HCT116 (cell line): ENCODE results near the gene SARM1. TPM values are rescaled to one million over a fixed set of nuclear protein-coding genes. Genes with fewer than 3 reads are reported as not detected.

Source experiments
- ATAC-seq: fragments of 200-7000 bp; cut with Tn5 transposase; 2 replicates; pipeline ENCODE4 v1.9.1; 2020; ENCODE audit warnings: mild to moderate bottlenecking, moderate library complexity
- BruUV-seq: library from RNA; stranded (reverse); fragments of 400-500 nt; replicated peaks from 2 replicates; lab custom pipeline; 2021; lab: Mats Ljungman, UMichigan
- CTCF ChIA-PET: fragments of 300-600 bp; sonication (Branson Sonifier 250); formaldehyde crosslinking; loops from one replicate; lab custom pipeline; 2021; ENCODE audit warnings: antibody characterized with exemption; lab: Charles Lee
- POLR2A ChIA-PET: fragments of 300-600, 350-600 bp; sonication (Branson Sonifier 250); formaldehyde crosslinking; loops from one replicate; lab custom pipeline; 2021; ENCODE audit warnings: antibody characterized with exemption; lab: Charles Lee
- RAD21 ChIA-PET, 2 experiments: fragments of 300-600 bp; sonication (Branson Sonifier 250); formaldehyde crosslinking; loops; one replicate each; lab custom pipeline; 2023; ENCODE audit warnings: low total read pairs in 2 of 2; ENCODE audit not compliant: uncharacterized antibody in 2 of 2, unreplicated experiment in 2 of 2, low non-redundant PET in 1 of 2; lab: Charles Lee
- DNase-seq: peaks from one replicate; pipeline ENCODE4 v3.0.0-alpha.2; 2010; ENCODE audit warnings: low read depth, low spot score
- H2AFZ ChIP-seq: fragments of 200-600 bp; shearing (Covaris generic), sonication (generic); 2 replicates; pipeline ENCODE4 v1.6.1; 2017; ENCODE audit warnings: low read depth, mixed run types, mixed read lengths, antibody characterized with exemption, low read length; ENCODE audit not compliant: poor library complexity, severe bottlenecking
- H3K27ac ChIP-seq: 2 replicates; pipeline ENCODE4 v1.5.1; 2012; ENCODE audit warnings: low read depth, low read length
- H3K27me3 ChIP-seq: fragments of 200-600 bp; sonication (generic); 2 replicates; pipeline ENCODE4 v1.6.1; 2016; ENCODE audit warnings: mixed run types, low read length, mixed read lengths; ENCODE audit not compliant: insufficient read depth
- H3K36me3 ChIP-seq, 2 experiments: fragments of 200-500 bp in 1 of 2; fragments of 200-600 bp in 1 of 2; sonication (Bioruptor generic) in 1 of 2; sonication (generic) in 1 of 2; 2 replicates each; pipeline versions ENCODE4 v1.5.1 to v1.6.1; 2014 to 2016; ENCODE audit warnings: low read length in 2 of 2, inconsistent platforms in 1 of 2, mixed read lengths in 1 of 2, mixed run types in 1 of 2; ENCODE audit not compliant: insufficient read depth in 2 of 2, control insufficient read depth in 1 of 2
- H3K4me1 ChIP-seq, 2 experiments: fragments of 200-600 bp in 1 of 2; sonication (generic) in 1 of 2; 2 replicates each; pipeline versions ENCODE4 v1.5.1 to v1.6.1; 2012 to 2017; ENCODE audit warnings: low read length in 2 of 2, inconsistent platforms in 1 of 2, mild to moderate bottlenecking in 1 of 2, mixed read lengths in 1 of 2, mixed run types in 1 of 2, moderate library complexity in 1 of 2; ENCODE audit not compliant: insufficient read depth in 2 of 2, control insufficient read depth in 1 of 2
- H3K4me2 ChIP-seq: fragments of 200-600 bp; sonication (generic); 2 replicates; pipeline ENCODE4 v1.6.1; 2017; ENCODE audit warnings: mixed run types, low read length, mixed read lengths
- H3K4me3 ChIP-seq, 2 experiments: fragments of 200-600 bp in 1 of 2; sonication (generic) in 1 of 2; replicated peaks in 1 of 2; 2 replicates each; pipeline ENCODE4 v1.5.1; 2011 to 2016; ENCODE audit warnings: low read length in 2 of 2, control low read depth in 1 of 2, low read depth in 1 of 2, mild to moderate bottlenecking in 1 of 2, mixed read lengths in 1 of 2, mixed run types in 1 of 2
- H3K79me2 ChIP-seq: fragments of 200-600 bp; sonication (generic); 2 replicates; pipeline ENCODE4 v1.6.1; 2017; ENCODE audit warnings: mild to moderate bottlenecking, mixed run types, low read length, moderate library complexity, mixed read lengths; ENCODE audit not compliant: insufficient read depth
- H3K9ac ChIP-seq: fragments of 200-600 bp; sonication (generic); 2 replicates; pipeline ENCODE4 v1.6.1; 2016; ENCODE audit warnings: low read length, mixed read lengths
- H3K9me2 ChIP-seq: fragments of 200-600 bp; sonication (generic), shearing (Covaris generic); 2 replicates; pipeline ENCODE4 v1.6.1; 2017; ENCODE audit warnings: mixed run types, mild to moderate bottlenecking, moderate library complexity; ENCODE audit not compliant: insufficient read depth
- H3K9me3 ChIP-seq, 2 experiments: fragments of 200-500 bp in 1 of 2; fragments of 200-600 bp in 1 of 2; sonication (Bioruptor generic) in 1 of 2; sonication (generic) in 1 of 2; 2 replicates each; pipeline ENCODE4 v1.6.1; 2014 to 2017; ENCODE audit warnings: low read length in 2 of 2, mixed read lengths in 2 of 2, inconsistent platforms in 1 of 2, low read depth in 1 of 2, mild to moderate bottlenecking in 1 of 2, mixed run types in 1 of 2, moderate library complexity in 1 of 2; ENCODE audit not compliant: control insufficient read depth in 1 of 2, insufficient read depth in 1 of 2
- H4K20me1 ChIP-seq: fragments of 200-600 bp; sonication (generic), shearing (Covaris generic); 2 replicates; pipeline ENCODE4 v1.6.1; 2017; ENCODE audit warnings: mixed run types, mild to moderate bottlenecking, moderate library complexity; ENCODE audit not compliant: insufficient read depth
- ATF3 ChIP-seq: IDR thresholded peaks from 2 replicates; pipeline ENCODE4 v1.6.1; 2012
- CBX3 ChIP-seq: IDR thresholded peaks from 2 replicates; pipeline ENCODE4 v1.6.1; 2012; ENCODE audit warnings: low read depth
- CEBPB ChIP-seq: IDR thresholded peaks from 2 replicates; pipeline ENCODE4 v1.6.1; 2012; ENCODE audit warnings: low read depth
- CTCF ChIP-seq, 3 experiments: fragments of 200-600 bp in 1 of 3; sonication (generic) in 1 of 3; IDR thresholded peaks in 2 of 3; conservative IDR thresholded peaks in 1 of 3; 2 replicates each; pipeline ENCODE4 v1.5.1; 2012 to 2017; ENCODE audit warnings: low read depth in 2 of 3, low read length in 2 of 3, antibody characterized with exemption in 1 of 3, borderline replicate concordance in 1 of 3, control low read depth in 1 of 3, mild to moderate bottlenecking in 1 of 3, mixed read lengths in 1 of 3, mixed run types in 1 of 3, moderate library complexity in 1 of 3; ENCODE audit not compliant: insufficient read depth in 1 of 3
- EGR1 ChIP-seq: IDR thresholded peaks from 2 replicates; pipeline ENCODE4 v1.6.1; 2012; ENCODE audit warnings: low read depth
- EZH2 ChIP-seq: fragments of 200-600 bp; sonication (generic); IDR thresholded peaks from 2 replicates; pipeline ENCODE4 v1.6.1; 2017; ENCODE audit warnings: antibody characterized with exemption, mixed run types
- EZH2phosphoT487 ChIP-seq: fragments of 200-600 bp; IDR thresholded peaks from 2 replicates; pipeline ENCODE4 v1.6.1; 2018; ENCODE audit warnings: antibody characterized with exemption, borderline replicate concordance
- FOSL1 ChIP-seq: IDR thresholded peaks from 2 replicates; pipeline ENCODE4 v1.6.1; 2012; ENCODE audit warnings: low read depth
- JUND ChIP-seq: IDR thresholded peaks from 2 replicates; pipeline ENCODE4 v1.6.1; 2012
- MAX ChIP-seq: IDR thresholded peaks from 2 replicates; pipeline ENCODE4 v1.6.1; 2012
- POLR2A ChIP-seq: IDR thresholded peaks from 2 replicates; pipeline ENCODE4 v1.7.0; 2011; ENCODE audit warnings: borderline replicate concordance; ENCODE audit not compliant: insufficient read depth, insufficient read length; ENCODE audit errors: extremely low read depth
- POLR2AphosphoS5 ChIP-seq: IDR thresholded peaks from 2 replicates; pipeline ENCODE4 v1.6.1; 2011; ENCODE audit warnings: mild to moderate bottlenecking, low read depth, low read length, moderate library complexity
- SIN3A ChIP-seq: IDR thresholded peaks from 2 replicates; pipeline ENCODE4 v1.6.1; 2012; ENCODE audit warnings: low read depth
- YY1 ChIP-seq: IDR thresholded peaks from 2 replicates; pipeline ENCODE4 v1.6.1; 2011; ENCODE audit warnings: low read length, low read depth, moderate library complexity, mild to moderate bottlenecking; ENCODE audit not compliant: insufficient replicate concordance; ENCODE audit errors: extremely low read depth
- ZBTB33 ChIP-seq: IDR thresholded peaks from 2 replicates; pipeline ENCODE4 v1.6.1; 2011; ENCODE audit warnings: mild to moderate bottlenecking, low read length, moderate library complexity; ENCODE audit not compliant: insufficient replicate concordance; ENCODE audit errors: extremely low read depth
- ZFX ChIP-seq: fragments of 450-650 bp; IDR thresholded peaks from 2 replicates; pipeline ENCODE4 v1.6.1; 2017
- intact Hi-C: fragments of 100-400 bp; cut with micrococcal nuclease; formaldehyde crosslinking; loops from 2 replicates; pipeline ENCODE4 v1.10.0; 2022
- total RNA-seq: library from RNA; stranded (reverse); gene quantifications from one replicate; pipeline ENCODE4 v1.2.1, GENCODE V29; 2021; ENCODE audit not compliant: unreplicated experiment

Gene SARM1
- total RNA-seq, 1 experiment from 2014 or later: 1.3 TPM

- ChIA-PET POLR2A (no interaction called here), CTCF (interaction anchor here (2.6 kb wide), 1 partner anchor 13 kb away, joined by 13 read pairs; no protein-coding TSS in a partner anchor)
- Histone ChIP-seq H3K4me1 (peaks cover 4 to 26% of the 10 kb centered on the region in 2 experiments; a peak in 3 of 4 replicates), H4K20me1 (no peaks in the 10 kb centered on the region), H3K4me2 (no peak overlapping the region)
- no peak for DNase-seq
- TF ChIP-seq EZH2 (no peak), YY1 (no peak), POLR2A (no peak), CTCF (IDR thresholded peaks at IDR 0.05 in 2 of 3, conservative IDR thresholded peaks at IDR 0.05 in 1 of 3; ENCODE audit: borderline replicate concordance in 1 of 3, insufficient read depth in 1 of 3, low read depth in 2 of 3, low read length in 2 of 3) (no peak), CEBPB (no peak), EZH2phosphoT487 (no peak), MAX (no peak), JUND (no peak), ZBTB33 (no peak), FOSL1 (no peak), ZFX (no peak), EGR1 (no peak), SIN3A (no peak), POLR2AphosphoS5 (no peak), ATF3 (no peak), CBX3 (no peak)
- TF ChIP-seq, all 23 proteins: peak for 0
- H3K27ac ChIP-seq: no peak overlapping the region
- no peak overlapping the region for H3K9ac ChIP-seq
- no peak overlapping the region for H3K4me3 ChIP-seq
- H3K79me2 ChIP-seq: peaks cover 12% of the 10 kb centered on the region; the same call in 1 of the 2 replicates
- no peaks in the 10 kb centered on the region for H3K9me3 ChIP-seq
- peaks cover 20 to 24% of the 10 kb centered on the region in 2 experiments; a peak in 3 of 4 replicates for H3K36me3 ChIP-seq
- no TSS peak for BruUV-seq
- intact Hi-C loops: no loop called here
- no peak for ATAC-seq
- no peaks in the 10 kb centered on the region for H3K9me2 ChIP-seq
- no peak overlapping the region for H2AFZ ChIP-seq
- RAD21 ChIA-PET: no interaction called here
- H3K27me3 ChIP-seq: no peaks in the 10 kb centered on the region
Measured at GRCh38 chr17:28404007-28404406, 32.5 kb downstream of the SARM1 start.
